T47D (cell line): ENCODE results near the gene PABPN1L.

Experiments
- DNase-seq, 2 experiments: peaks; one replicate each; pipeline versions ENCODE4 v3.0.0 to v3.0.0-alpha.2; 2011 to 2012; ENCODE audit warnings: low read depth in 1 of 2, low spot score in 1 of 2
- JUND ChIP-seq: IDR thresholded peaks from 2 replicates; pipeline ENCODE4 v1.6.1; 2012; ENCODE audit warnings: low read depth
- in situ Hi-C: cut with HindIII; loops from 2 replicates; pipeline ENCODE4 v1.10.0; 2016; ENCODE audit warnings: low sequenced_read_pairs, low pct_unique_long_range_greater_than_20kb

Gene PABPN1L

GRCh38 chr16:88842806-88843205, 23.7 kb downstream of the PABPN1L start:
- in situ Hi-C loops = no loop called here
- DNase-seq = no peak
- no peak for TF ChIP-seq JUND

GRCh38 chr16:88842308-88842756, 24.1 kb downstream of the PABPN1L start:
- in situ Hi-C loops = no loop called here
- no peak for TF ChIP-seq JUND
- no peak for DNase-seq

- no peak for TF ChIP-seq JUND
- in situ Hi-C loops = no loop called here
- no peak for DNase-seq
These were observed 24.7 kb downstream of the PABPN1L start for GRCh38 chr16:88841521-88842307.

GRCh38 chr16:88840600-88841215, 25.8 kb downstream of the PABPN1L start:
- in situ Hi-C loops = no loop called here
- no peak for DNase-seq
- no peak for TF ChIP-seq JUND

- no peak for DNase-seq
- TF ChIP-seq JUND = no peak
- in situ Hi-C loops = no loop called here
These were observed 26.5 kb downstream of the PABPN1L start for GRCh38 chr16:88839745-88840599.

GRCh38 chr16:88839026-88839529, 27.4 kb downstream of the PABPN1L start:
- in situ Hi-C loops = no loop called here
- TF ChIP-seq JUND = no peak
- peak in 1 of 2 experiments; percentile 16 for DNase-seq

- TF ChIP-seq JUND = no peak
- no peak for DNase-seq
- in situ Hi-C loops = no loop called here
These were observed 27.9 kb downstream of the PABPN1L start for GRCh38 chr16:88838566-88838965.

- no peak for DNase-seq
These were observed 28.7 kb downstream of the PABPN1L start for GRCh38 chr16:88837806-88838205.

GRCh38 chr16:88836791-88837190, 29.7 kb downstream of the PABPN1L start:
- in situ Hi-C loops = no loop called here
- DNase-seq = no peak

More at GRCh38 chr16:88837806-88838205, 28.7 kb downstream of the PABPN1L start:
- TF ChIP-seq JUND = no peak
- in situ Hi-C loops = no loop called here

GRCh38 chr16:88835818-88836217, 30.6 kb downstream of the PABPN1L start:
- no peak for DNase-seq
- in situ Hi-C loops = no loop called here
- TF ChIP-seq JUND = no peak

More at GRCh38 chr16:88836791-88837190, 29.7 kb downstream of the PABPN1L start:
- TF ChIP-seq JUND = no peak

GRCh38 chr16:88835383-88835782, 31.1 kb downstream of the PABPN1L start:
- TF ChIP-seq JUND = no peak
- in situ Hi-C loops = no loop called here
- no peak for DNase-seq

GRCh38 chr16:88834670-88835069, 31.8 kb downstream of the PABPN1L start:
- no peak for TF ChIP-seq JUND
- in situ Hi-C loops = no loop called here
- no peak for DNase-seq
